HEK293 (cell line): ENCODE measurements around the gene PLAAT4.

Experiments
- CTCF ChIA-PET: fragments of 350-600 bp; formaldehyde crosslinking; extraction: SDS; loops from one replicate; lab custom pipeline; 2021; ENCODE audit warnings: antibody characterized with exemption; lab: Yijun Ruan, JAX
- POLR2A ChIA-PET: fragments of 300-600 bp; formaldehyde crosslinking; extraction: SDS; loops from one replicate; lab custom pipeline; 2020; ENCODE audit warnings: antibody characterized with exemption, inconsistent platforms; lab: Yijun Ruan, JAX
- H3K27ac ChIP-seq: fragments of 200-500 bp; sonication (Bioruptor generic); 2 replicates; pipeline ENCODE4 v1.5.1; 2014; ENCODE audit warnings: low read depth, low read length, control low read depth, inconsistent platforms; ENCODE audit errors: extremely low read depth
- H3K36me3 ChIP-seq, 2 experiments: fragments of 200-500 bp in 1 of 2; sonication (Bioruptor generic) in 1 of 2; 1 replicate in 1 of 2; 2 replicates in 1 of 2; pipeline ENCODE4 v1.5.1; 2014 to 2017; ENCODE audit warnings: inconsistent platforms in 2 of 2, low read length in 2 of 2; ENCODE audit not compliant: control insufficient read depth in 2 of 2, insufficient read depth in 1 of 2
- H3K4me1 ChIP-seq: fragments of 200-500 bp; sonication (Bioruptor generic); 2 replicates; pipeline ENCODE4 v1.5.1; 2014; ENCODE audit warnings: mild to moderate bottlenecking, low read length, inconsistent platforms; ENCODE audit not compliant: control insufficient read depth, insufficient read depth
- H3K4me3 ChIP-seq: 2 replicates; pipeline ENCODE4 v1.5.1; 2011; ENCODE audit warnings: low read depth, mild to moderate bottlenecking, control low read depth, low read length, moderate library complexity
- H3K9me3 ChIP-seq: fragments of 200-500 bp; sonication (Bioruptor generic); 2 replicates; pipeline ENCODE4 v1.5.1; 2014; ENCODE audit warnings: low read depth, low read length, inconsistent platforms; ENCODE audit not compliant: control insufficient read depth, insufficient read depth
- CTCF ChIP-seq: fragments of 450-650 bp; formaldehyde crosslinking; IDR thresholded peaks from 2 replicates; pipeline ENCODE4 v1.5.1; 2016; ENCODE audit warnings: missing biosample characterization, missing genetic modification characterization
- GLI4 ChIP-seq: fragments of 450-650 bp; formaldehyde crosslinking; IDR thresholded peaks from 2 replicates; pipeline ENCODE4 v1.5.1; 2016; ENCODE audit warnings: missing biosample characterization, missing genetic modification characterization
- OSR2 ChIP-seq: fragments of 450-650 bp; formaldehyde crosslinking; IDR thresholded peaks from 2 replicates; pipeline ENCODE4 v1.5.1; 2016; ENCODE audit warnings: missing biosample characterization, missing genetic modification characterization
- SCRT2 ChIP-seq: fragments of 450-650 bp; formaldehyde crosslinking; IDR thresholded peaks from 2 replicates; pipeline ENCODE4 v1.5.1; 2016; ENCODE audit warnings: missing biosample characterization, missing genetic modification characterization
- SP2 ChIP-seq: fragments of 450-650 bp; formaldehyde crosslinking; IDR thresholded peaks from 2 replicates; pipeline ENCODE4 v1.5.1; 2016; ENCODE audit warnings: missing biosample characterization, missing genetic modification characterization
- YY2 ChIP-seq: fragments of 450-650 bp; formaldehyde crosslinking; IDR thresholded peaks from 2 replicates; pipeline ENCODE4 v1.5.1; 2016; ENCODE audit warnings: missing biosample characterization, missing genetic modification characterization
- ZBTB48 ChIP-seq: fragments of 450-650 bp; formaldehyde crosslinking; IDR thresholded peaks from 2 replicates; pipeline ENCODE4 v1.5.1; 2016; ENCODE audit warnings: missing biosample characterization, missing genetic modification characterization
- ZFHX2 ChIP-seq: fragments of 450-650 bp; formaldehyde crosslinking; conservative IDR thresholded peaks from 2 replicates; pipeline ENCODE4 v1.5.1; 2016; ENCODE audit warnings: missing biosample characterization, missing genetic modification characterization
- ZNF211 ChIP-seq: fragments of 450-650 bp; formaldehyde crosslinking; IDR thresholded peaks from 2 replicates; pipeline ENCODE4 v1.5.1; 2016; ENCODE audit warnings: low read depth, missing biosample characterization, missing genetic modification characterization
- ZNF214 ChIP-seq: fragments of 450-650 bp; formaldehyde crosslinking; IDR thresholded peaks from 2 replicates; pipeline ENCODE4 v1.5.1; 2017; ENCODE audit warnings: missing biosample characterization, mild to moderate bottlenecking, missing genetic modification characterization, borderline replicate concordance
- ZNF221 ChIP-seq: fragments of 450-650 bp; formaldehyde crosslinking; IDR thresholded peaks from 2 replicates; pipeline ENCODE4 v1.5.1; 2017; ENCODE audit warnings: missing biosample characterization, missing genetic modification characterization, borderline replicate concordance
- ZNF391 ChIP-seq: fragments of 450-650 bp; formaldehyde crosslinking; IDR thresholded peaks from 2 replicates; pipeline ENCODE4 v1.5.1; 2016; ENCODE audit warnings: low read depth, missing biosample characterization, missing genetic modification characterization, borderline replicate concordance
- ZNF416 ChIP-seq: fragments of 450-650 bp; formaldehyde crosslinking; IDR thresholded peaks from 2 replicates; pipeline ENCODE4 v1.5.1; 2016; ENCODE audit warnings: missing biosample characterization, missing genetic modification characterization
- ZNF426 ChIP-seq: fragments of 450-650 bp; formaldehyde crosslinking; IDR thresholded peaks from 2 replicates; pipeline ENCODE4 v1.5.1; 2017; ENCODE audit warnings: missing biosample characterization, missing genetic modification characterization, mild to moderate bottlenecking, inconsistent platforms, moderate library complexity
- ZNF580 ChIP-seq: fragments of 450-650 bp; formaldehyde crosslinking; IDR thresholded peaks from 2 replicates; pipeline ENCODE4 v1.5.1; 2016; ENCODE audit warnings: missing biosample characterization, missing genetic modification characterization
- ZNF626 ChIP-seq: fragments of 450-650 bp; sonication (Bioruptor Pico); formaldehyde crosslinking; IDR thresholded peaks from 2 replicates; pipeline ENCODE4 v1.5.1; 2018; ENCODE audit warnings: missing biosample characterization, missing genetic modification characterization, inconsistent platforms
- ZNF658 ChIP-seq: fragments of 450-650 bp; formaldehyde crosslinking; IDR thresholded peaks from 2 replicates; pipeline ENCODE4; 2016; ENCODE audit warnings: missing biosample characterization, missing genetic modification characterization
- ZNF670 ChIP-seq: fragments of 450-650 bp; formaldehyde crosslinking; IDR thresholded peaks from 2 replicates; pipeline ENCODE4 v1.5.1; 2016; ENCODE audit warnings: missing biosample characterization, missing genetic modification characterization, low read depth
- TF ChIP-seq, protein P1 (sequence below): fragments of 450-650 bp; formaldehyde crosslinking; IDR thresholded peaks from 2 replicates; pipeline ENCODE4 v1.5.1; 2016; ENCODE audit warnings: missing biosample characterization, missing genetic modification characterization
- TF ChIP-seq, protein P2 (sequence below): fragments of 450-650 bp; formaldehyde crosslinking; conservative IDR thresholded peaks from 2 replicates; pipeline ENCODE4 v1.5.1; 2016; ENCODE audit warnings: low read depth, missing biosample characterization, missing genetic modification characterization

The PLAAT4 gene

DNA sequence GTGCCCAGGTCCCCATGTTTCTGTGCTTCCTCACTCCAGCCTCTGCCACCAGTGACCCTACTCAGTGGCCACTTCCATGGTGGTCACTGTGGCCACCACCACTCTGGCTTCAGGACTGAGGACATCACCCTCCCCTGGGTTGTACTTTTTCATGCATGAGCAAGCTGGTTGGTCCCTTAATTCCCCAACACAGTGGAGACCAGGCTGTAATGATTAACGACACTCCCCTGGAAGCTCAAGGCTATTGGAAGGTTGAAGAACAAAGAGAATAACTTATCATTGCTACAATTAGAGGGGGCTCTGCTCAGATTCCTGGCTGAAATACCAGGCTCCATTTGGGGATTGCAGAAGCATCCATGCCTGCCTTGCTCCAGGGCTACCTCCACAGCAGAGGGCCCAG is 10.5 kb downstream of the PLAAT4 start (continued):
- TF ChIP-seq ZNF580 (no peak), ZNF214 (tag by site-specific recombination) (no peak)

DNA sequence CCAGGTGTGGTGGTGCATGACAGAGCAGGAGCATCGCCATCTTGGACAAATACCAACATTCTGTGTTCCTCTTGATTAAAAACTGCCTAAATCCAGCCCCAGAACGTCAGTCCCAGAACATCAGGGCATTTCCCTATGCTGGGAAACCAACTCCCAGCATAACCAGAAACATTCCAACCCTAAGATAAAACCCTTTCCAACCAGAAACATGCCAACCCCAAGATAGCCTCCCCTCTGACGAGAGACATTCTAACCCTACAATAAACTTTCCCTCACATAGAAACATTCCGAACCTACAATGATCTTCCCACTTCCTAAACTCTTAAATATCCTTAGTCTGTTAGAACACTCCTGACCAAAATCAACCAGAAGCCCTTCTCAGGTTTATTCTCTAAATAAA is 11.6 kb downstream of the PLAAT4 start:
- no peak overlapping the region for H3K27ac ChIP-seq
- POLR2A ChIA-PET = no interaction called here
- CTCF ChIA-PET = no interaction called here
- H3K4me1 ChIP-seq = no peaks in the 10 kb centered on the region
- H3K36me3 ChIP-seq = no peaks in the 10 kb centered on the region
- TF ChIP-seq SCRT2 (no peak), ZNF580 (no peak), CTCF (no peak), ZNF670 (tag by site-specific recombination) (no peak), YY2 (tag by site-specific recombination) (no peak), GLI4 (tag by site-specific recombination) (no peak), ZNF626 (tag by site-specific recombination) (no peak), ZNF416 (tag by site-specific recombination) (no peak), ZNF658 (tag by site-specific recombination) (no peak), ZNF221 (no peak), ZBTB48 (tag by site-specific recombination) (no peak), SP2 (tag by site-specific recombination) (no peak), ZFHX2 (tag by site-specific recombination) (no peak), ZNF426 (tag by site-specific recombination) (no peak), OSR2 (tag by site-specific recombination) (no peak), ZNF391 (no peak), ZNF211 (tag by site-specific recombination) (no peak)
- TF ChIP-seq, protein P1, sequence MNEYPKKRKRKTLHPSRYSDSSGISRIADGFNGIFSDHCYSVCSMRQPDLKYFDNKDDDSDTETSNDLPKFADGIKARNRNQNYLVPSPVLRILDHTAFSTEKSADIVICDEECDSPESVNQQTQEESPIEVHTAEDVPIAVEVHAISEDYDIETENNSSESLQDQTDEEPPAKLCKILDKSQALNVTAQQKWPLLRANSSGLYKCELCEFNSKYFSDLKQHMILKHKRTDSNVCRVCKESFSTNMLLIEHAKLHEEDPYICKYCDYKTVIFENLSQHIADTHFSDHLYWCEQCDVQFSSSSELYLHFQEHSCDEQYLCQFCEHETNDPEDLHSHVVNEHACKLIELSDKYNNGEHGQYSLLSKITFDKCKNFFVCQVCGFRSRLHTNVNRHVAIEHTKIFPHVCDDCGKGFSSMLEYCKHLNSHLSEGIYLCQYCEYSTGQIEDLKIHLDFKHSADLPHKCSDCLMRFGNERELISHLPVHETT = no peak
- TF ChIP-seq, protein P2, sequence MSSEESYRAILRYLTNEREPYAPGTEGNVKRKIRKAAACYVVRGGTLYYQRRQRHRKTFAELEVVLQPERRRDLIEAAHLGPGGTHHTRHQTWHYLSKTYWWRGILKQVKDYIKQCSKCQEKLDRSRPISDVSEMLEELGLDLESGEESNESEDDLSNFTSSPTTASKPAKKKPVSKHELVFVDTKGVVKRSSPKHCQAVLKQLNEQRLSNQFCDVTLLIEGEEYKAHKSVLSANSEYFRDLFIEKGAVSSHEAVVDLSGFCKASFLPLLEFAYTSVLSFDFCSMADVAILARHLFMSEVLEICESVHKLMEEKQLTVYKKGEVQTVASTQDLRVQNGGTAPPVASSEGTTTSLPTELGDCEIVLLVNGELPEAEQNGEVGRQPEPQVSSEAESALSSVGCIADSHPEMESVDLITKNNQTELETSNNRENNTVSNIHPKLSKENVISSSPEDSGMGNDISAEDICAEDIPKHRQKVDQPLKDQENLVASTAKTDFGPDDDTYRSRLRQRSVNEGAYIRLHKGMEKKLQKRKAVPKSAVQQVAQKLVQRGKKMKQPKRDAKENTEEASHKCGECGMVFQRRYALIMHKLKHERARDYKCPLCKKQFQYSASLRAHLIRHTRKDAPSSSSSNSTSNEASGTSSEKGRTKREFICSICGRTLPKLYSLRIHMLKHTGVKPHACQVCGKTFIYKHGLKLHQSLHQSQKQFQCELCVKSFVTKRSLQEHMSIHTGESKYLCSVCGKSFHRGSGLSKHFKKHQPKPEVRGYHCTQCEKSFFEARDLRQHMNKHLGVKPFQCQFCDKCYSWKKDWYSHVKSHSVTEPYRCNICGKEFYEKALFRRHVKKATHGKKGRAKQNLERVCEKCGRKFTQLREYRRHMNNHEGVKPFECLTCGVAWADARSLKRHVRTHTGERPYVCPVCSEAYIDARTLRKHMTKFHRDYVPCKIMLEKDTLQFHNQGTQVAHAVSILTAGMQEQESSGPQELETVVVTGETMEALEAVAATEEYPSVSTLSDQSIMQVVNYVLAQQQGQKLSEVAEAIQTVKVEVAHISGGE (tag by site-specific recombination) = no peak
- TF ChIP-seq, all 188 proteins: peak for 0
- no peak overlapping the region for H3K4me3 ChIP-seq
- H3K9me3 ChIP-seq = no peaks in the 10 kb centered on the region
